H1 (cell line): ENCODE measurements around the gene NAMPT. TPM values are rescaled to one million over a fixed set of nuclear protein-coding genes. Genes with fewer than 3 reads are reported as not detected.

Experiments
- CTCF ChIA-PET: fragments of 300-600 bp; sonication (Branson Sonifier 250); formaldehyde crosslinking; loops from one replicate; lab custom pipeline; 2021; ENCODE audit not compliant: partially characterized antibody; lab: Charles Lee
- POLR2A ChIA-PET: fragments of 300-600 bp; sonication (Branson Sonifier 250); formaldehyde crosslinking; loops from one replicate; lab custom pipeline; 2021; ENCODE audit warnings: inconsistent platforms; ENCODE audit not compliant: partially characterized antibody; lab: Charles Lee
- DNase-seq, 2 experiments: peaks; one replicate each; pipeline versions ENCODE4 v3.0.0 to v3.0.0-alpha.2; 2010 to 2022; ENCODE audit warnings: low spot score in 2 of 2, low read depth in 1 of 2, mixed read lengths in 1 of 2
- FAIRE-seq: peaks from 2 replicates; lab custom pipeline; 2011; peaks lifted over from hg19 to GRCh38; lab: Jason Lieb, UNC
- H2AFZ ChIP-seq: 2 replicates; pipeline ENCODE4 v1.8.1; 2012; ENCODE audit warnings: low read length, inconsistent platforms
- H2AK5ac ChIP-seq: 2 replicates; pipeline ENCODE4 v1.6.1; 2013; ENCODE audit warnings: low read depth, low read length
- H2BK120ac ChIP-seq: replicated peaks from 2 replicates; pipeline ENCODE3; 2013; ENCODE audit warnings: low read depth, low read length, inconsistent platforms
- H2BK12ac ChIP-seq: 2 replicates; pipeline ENCODE4 v1.6.1; 2013; ENCODE audit warnings: low read depth, low read length
- H2BK15ac ChIP-seq: 2 replicates; pipeline ENCODE4 v1.6.1; 2013; ENCODE audit warnings: low read length
- H2BK20ac ChIP-seq: 2 replicates; pipeline ENCODE4 v1.6.1; 2013; ENCODE audit warnings: low read length
- H2BK5ac ChIP-seq: 2 replicates; pipeline ENCODE4 v1.6.1; 2013; ENCODE audit warnings: low read depth, low read length
- H3K14ac ChIP-seq: 2 replicates; pipeline ENCODE4 v1.6.1; 2013; ENCODE audit warnings: inconsistent platforms; ENCODE audit not compliant: insufficient read length
- H3K18ac ChIP-seq: 2 replicates; pipeline ENCODE4 v1.6.1; 2013; ENCODE audit warnings: low read length; ENCODE audit errors: extremely low read depth
- H3K23ac ChIP-seq: 2 replicates; pipeline ENCODE4 v1.6.1; 2013; ENCODE audit warnings: inconsistent platforms; ENCODE audit not compliant: insufficient read length
- H3K23me2 ChIP-seq: 2 replicates; pipeline ENCODE4 v1.6.1; 2013; ENCODE audit warnings: low read depth, low read length
- H3K27ac ChIP-seq: 2 replicates; pipeline ENCODE4 v1.6.1; 2011; ENCODE audit warnings: low read depth, low read length, inconsistent platforms
- H3K27me3 ChIP-seq, 4 experiments: replicated peaks in 1 of 4; 1 replicate in 1 of 4; 2 replicates in 3 of 4; pipeline versions ENCODE4 v1.6.1 to v1.8.1; 2011 to 2013; ENCODE audit warnings: low read length in 3 of 4, mild to moderate bottlenecking in 3 of 4, inconsistent platforms in 2 of 4, mixed read lengths in 2 of 4, moderate library complexity in 1 of 4; ENCODE audit not compliant: control insufficient read depth in 3 of 4, insufficient read depth in 3 of 4; ENCODE audit errors: extremely low read depth in 1 of 4
- H3K36me3 ChIP-seq, 4 experiments: 2 replicates each; pipeline versions ENCODE4 v1.6.1 to v1.8.1; 2011 to 2013; ENCODE audit warnings: mild to moderate bottlenecking in 4 of 4, low read length in 3 of 4, moderate library complexity in 2 of 4, control low read depth in 1 of 4, inconsistent platforms in 1 of 4; ENCODE audit not compliant: insufficient read depth in 4 of 4, control insufficient read depth in 2 of 4
- H3K4ac ChIP-seq: replicated peaks from 2 replicates; pipeline ENCODE3; 2013; ENCODE audit warnings: low read length, low read depth, mixed read lengths, inconsistent platforms; ENCODE audit not compliant: insufficient read length
- H3K4me1 ChIP-seq, 4 experiments: replicated peaks in 1 of 4; 1 replicate in 1 of 4; 2 replicates in 3 of 4; pipeline versions ENCODE4 v1.6.1 to v1.8.1; 2011 to 2013; ENCODE audit warnings: low read length in 3 of 4, inconsistent platforms in 2 of 4, mixed read lengths in 1 of 4; ENCODE audit not compliant: insufficient read depth in 4 of 4, control insufficient read depth in 3 of 4
- H3K4me2 ChIP-seq, 2 experiments: 2 replicates each; pipeline versions ENCODE4 v1.6.1 to v1.8.1; 2011 to 2013; ENCODE audit warnings: low read depth in 2 of 2, low read length in 2 of 2, control low read depth in 1 of 2, inconsistent platforms in 1 of 2, mild to moderate bottlenecking in 1 of 2; ENCODE audit not compliant: insufficient read depth in 1 of 2
- H3K4me3 ChIP-seq, 4 experiments: fragments of 200-600, 300-600 bp in 1 of 4; sonication (generic), shearing (Covaris generic), sonication (Bioruptor Twin) in 1 of 4; 2 replicates each; pipeline versions ENCODE4 v1.5.1 to v1.8.1; 2011 to 2016; ENCODE audit warnings: low read length in 4 of 4, low read depth in 3 of 4, control low read depth in 2 of 4, inconsistent platforms in 2 of 4, mild to moderate bottlenecking in 2 of 4, mixed read lengths in 1 of 4, moderate library complexity in 1 of 4; ENCODE audit not compliant: insufficient read depth in 2 of 4; ENCODE audit errors: extremely low read depth in 1 of 4
- H3K56ac ChIP-seq: replicated peaks from 2 replicates; pipeline ENCODE3; 2013; ENCODE audit warnings: low read depth, mild to moderate bottlenecking, mixed read lengths, low read length, inconsistent platforms; ENCODE audit not compliant: insufficient read length
- H3K79me1 ChIP-seq: 2 replicates; pipeline ENCODE4 v1.6.1; 2013; ENCODE audit warnings: low read depth, low read length, control low read depth
- H3K79me2 ChIP-seq, 2 experiments: 2 replicates each; pipeline versions ENCODE4 v1.6.1 to v1.8.1; 2012 to 2013; ENCODE audit warnings: low read length in 2 of 2, mild to moderate bottlenecking in 2 of 2, inconsistent platforms in 1 of 2; ENCODE audit not compliant: insufficient read depth in 2 of 2, control insufficient read depth in 1 of 2
- H3K9ac ChIP-seq, 4 experiments: replicated peaks in 1 of 4; 1 replicate in 1 of 4; 2 replicates in 3 of 4; pipeline versions ENCODE4 v1.6.1 to v1.8.1; 2011 to 2013; ENCODE audit warnings: low read depth in 3 of 4, low read length in 3 of 4, control low read depth in 2 of 4, mild to moderate bottlenecking in 2 of 4, moderate library complexity in 2 of 4, inconsistent platforms in 1 of 4; ENCODE audit errors: extremely low read depth in 1 of 4
- H3K9me3 ChIP-seq, 2 experiments: 2 replicates each; pipeline versions ENCODE4 v1.6.1 to v1.8.1; 2012 to 2013; ENCODE audit warnings: mild to moderate bottlenecking in 2 of 2, moderate library complexity in 2 of 2, control low read depth in 1 of 2, inconsistent platforms in 1 of 2, low read depth in 1 of 2, low read length in 1 of 2, mixed read lengths in 1 of 2; ENCODE audit not compliant: insufficient read depth in 2 of 2
- H4K20me1 ChIP-seq, 2 experiments: replicated peaks in 1 of 2; 2 replicates each; pipeline versions ENCODE3 to v1.8.1; 2011 to 2013; ENCODE audit warnings: inconsistent platforms in 2 of 2, low read length in 2 of 2, mild to moderate bottlenecking in 1 of 2; ENCODE audit not compliant: insufficient read depth in 2 of 2, control insufficient read depth in 1 of 2
- H4K5ac ChIP-seq: 2 replicates; pipeline ENCODE4 v1.6.1; 2013; ENCODE audit warnings: low read length, low read depth, mixed read lengths, inconsistent platforms; ENCODE audit not compliant: insufficient read length
- H4K8ac ChIP-seq: 2 replicates; pipeline ENCODE4 v1.8.0; 2013; ENCODE audit warnings: mild to moderate bottlenecking, moderate library complexity, low read length, inconsistent platforms; ENCODE audit not compliant: insufficient read depth; ENCODE audit errors: extremely low read depth
- H4K91ac ChIP-seq: replicated peaks from 2 replicates; pipeline ENCODE3; 2013; ENCODE audit warnings: low read length, mixed read lengths, inconsistent platforms; ENCODE audit not compliant: insufficient read length
- ASH2L ChIP-seq: fragments of 200-600, 300-600 bp; sonication (generic); IDR thresholded peaks from one replicate; pipeline ENCODE4 v1.7.1; 2017; ENCODE audit warnings: low read length
- CBX5 ChIP-seq: fragments of 300-800, 300-1000 bp; sonication (generic); IDR thresholded peaks from 2 replicates; pipeline ENCODE4 v1.7.1; 2016; ENCODE audit warnings: antibody characterized with exemption, low read length, low read depth
- EGR1 ChIP-seq: IDR thresholded peaks from 2 replicates; pipeline ENCODE4 v1.6.1; 2011; ENCODE audit warnings: low read depth, low read length, borderline replicate concordance
- JUND ChIP-seq: IDR thresholded peaks from 2 replicates; pipeline ENCODE4 v1.6.1; 2011; ENCODE audit warnings: mild to moderate bottlenecking, improper control_type of control experiment, low read length
- KDM4A ChIP-seq: IDR thresholded peaks from one replicate; pipeline ENCODE4 v1.7.1; 2012; ENCODE audit warnings: low read depth, mild to moderate bottlenecking, moderate library complexity, low read length, inconsistent platforms; ENCODE audit not compliant: severe bottlenecking
- NRF1 ChIP-seq: IDR thresholded peaks from 2 replicates; pipeline ENCODE4 v1.6.1; 2011; ENCODE audit warnings: mild to moderate bottlenecking, low read depth, low read length, improper control_type of control experiment
- PHF8 ChIP-seq: fragments of 200-600 bp; sonication (generic); conservative IDR thresholded peaks from 2 replicates; pipeline ENCODE4 v1.7.1; 2012; ENCODE audit warnings: low read depth, mild to moderate bottlenecking, inconsistent platforms, low read length, moderate library complexity
- RAD21 ChIP-seq, 2 experiments: IDR thresholded peaks in 1 of 2; conservative IDR thresholded peaks in 1 of 2; 2 replicates each; pipeline ENCODE4 v1.6.1; 2011; ENCODE audit warnings: low read depth in 2 of 2, low read length in 2 of 2, improper control_type of control experiment in 1 of 2, inconsistent platforms in 1 of 2, mild to moderate bottlenecking in 1 of 2, moderate library complexity in 1 of 2
- RBBP5 ChIP-seq: IDR thresholded peaks from 2 replicates; pipeline ENCODE4 v1.7.1; 2012; ENCODE audit warnings: low read depth, mild to moderate bottlenecking, inconsistent platforms, low read length, moderate library complexity, borderline replicate concordance
- SAP30 ChIP-seq: fragments of 300-600 bp; sonication (generic); IDR thresholded peaks from 2 replicates; pipeline ENCODE4 v1.7.1; 2012; ENCODE audit warnings: low read length, moderate library complexity, mild to moderate bottlenecking, inconsistent platforms; ENCODE audit not compliant: insufficient read depth, insufficient replicate concordance
- SIN3A ChIP-seq, 2 experiments: IDR thresholded peaks in 1 of 2; conservative IDR thresholded peaks in 1 of 2; 2 replicates each; pipeline ENCODE4 v1.6.1; 2011 to 2012; ENCODE audit warnings: low read length in 2 of 2, improper control_type of control experiment in 1 of 2, low read depth in 1 of 2, mild to moderate bottlenecking in 1 of 2
- SIX5 ChIP-seq: IDR thresholded peaks from 2 replicates; pipeline ENCODE4 v1.6.1; 2011; ENCODE audit warnings: mild to moderate bottlenecking, low read depth, low read length
- TAF1 ChIP-seq: IDR thresholded peaks from 2 replicates; pipeline ENCODE4 v1.6.1; 2011; ENCODE audit warnings: mild to moderate bottlenecking, low read depth, low read length
- TAF7 ChIP-seq: optimal IDR thresholded peaks from 2 replicates; pipeline ENCODE3; 2011; ENCODE audit warnings: low read depth, mild to moderate bottlenecking, inconsistent platforms, low read length, moderate library complexity, borderline replicate concordance
- YY1 ChIP-seq: IDR thresholded peaks from 2 replicates; pipeline ENCODE4 v1.6.1; 2011; ENCODE audit warnings: low read depth, mild to moderate bottlenecking, low read length
- WGBS, 2 experiments: shearing (Covaris generic) in 1 of 2; methylation state at CpG; one replicate each; pipeline versions ENCODE4 v1.1.6 to v1.1.7; 2013 to 2015; ENCODE audit warnings: low lambda C conversion rate in 2 of 2, mixed read lengths in 2 of 2, inconsistent platforms in 1 of 2, low coverage in 1 of 2, missing lambda C conversion rate in 1 of 2; ENCODE audit not compliant: insufficient replicate concordance in 2 of 2, insufficient coverage in 1 of 2, insufficient read length in 1 of 2; ENCODE audit errors: extremely low coverage in 1 of 2, missing lambda C conversion rate in 1 of 2; 5-methylcytosine and 5-hydroxymethylcytosine counted together
- polyA plus RNA-seq, 7 experiments: library from polyadenylated mRNA; depleted of rRNA in 3 of 7; stranded (reverse) in 5 of 7; unstranded in 2 of 7; fragments of >200 nt in 5 of 7; fragments of 200-250 nt in 2 of 7; gene quantifications; 1 replicate in 5 of 7; 2 replicates in 1 of 7; 4 replicates in 1 of 7; pipeline versions ENCODE4 v1.2.1 to v1.2.3, GENCODE V29; 2011 to 2013; ENCODE audit warnings: missing spikeins in 2 of 7, mixed read lengths in 2 of 7
- total RNA-seq: library from RNA; stranded (reverse); fragmentation: NEBNext Ultra II Directional; extraction: Animal tissue kit (Norgen Biotek cat#: 25700); gene quantifications from 2 replicates; pipeline ENCODE4 v1.2.1, GENCODE V29; 2021

Gene NAMPT
- total and polyA plus RNA-seq, 2 of the 8 experiments (the other 6 are each of a cell fraction or from before 2014, with no cell fraction given): 15.4 to 95.9 TPM

DNA sequence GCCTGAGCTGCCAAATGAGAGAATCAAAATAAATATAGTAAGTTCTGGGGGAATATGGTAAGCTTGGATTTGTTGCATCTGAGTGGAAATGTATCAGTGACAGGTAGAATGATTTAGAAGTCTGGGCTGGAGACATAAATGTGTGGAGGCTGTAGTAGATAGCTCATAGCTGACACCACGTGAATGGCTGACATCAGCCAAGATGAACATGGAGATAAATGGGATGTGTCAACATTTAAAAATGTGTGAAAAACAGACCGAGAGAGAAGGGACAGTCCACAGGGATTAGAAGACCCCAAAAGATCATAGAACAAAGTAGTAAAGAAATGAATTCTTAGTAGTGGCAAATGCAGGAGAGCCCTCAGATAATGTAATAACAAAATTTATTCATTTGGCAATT is 40.9 kb downstream of the NAMPT start:
- Histone ChIP-seq H4K91ac (no peak overlapping the region), H3K36me3 (peaks cover 0 to 18% (median 8%) of the 10 kb centered on the region in 4 experiments; a peak in 4 of 8 replicates), H2BK20ac (no peak overlapping the region), H3K23me2 (no peaks in the 10 kb centered on the region), H2BK120ac (no peak overlapping the region), H3K79me2 (no peaks in the 10 kb centered on the region), H2BK15ac (no peak overlapping the region), H4K5ac (no peak overlapping the region), H4K20me1 (no peaks in the 10 kb centered on the region), H2BK5ac (no peak overlapping the region), H3K4me2 (no peak overlapping the region), H2AFZ (no peak overlapping the region), H3K27me3 (no peaks in the 10 kb centered on the region), H3K56ac (no peak overlapping the region), H3K18ac (no peak overlapping the region), H3K9me3 (peaks cover 9 to 10% of the 10 kb centered on the region in 2 experiments; a peak in 3 of 4 replicates), H3K14ac (no peak overlapping the region), H2AK5ac (no peak overlapping the region), H4K8ac (no peak overlapping the region), H3K23ac (no peak overlapping the region), H2BK12ac (no peak overlapping the region), H3K4me3 (no peak overlapping the region), H3K9ac (no peak overlapping the region), H3K79me1 (no peaks in the 10 kb centered on the region), H3K4me1 (no peaks in the 10 kb centered on the region), H3K4ac (no peak overlapping the region), H3K27ac (no peak overlapping the region)
- FAIRE-seq: no peak
- ChIA-PET CTCF (no interaction called here), POLR2A (no interaction called here)
- 91% methylated on average over 2 of the region's 2 CpGs; no CpG with 5 or more reads in 1 of the 2 experiments for WGBS, 2 experiments
- DNase-seq: no peak
- no peak for TF ChIP-seq PHF8
- TF ChIP-seq SIN3A (conservative IDR thresholded peaks at IDR 0.05 in 1 of 2, IDR thresholded peaks at IDR 0.05 in 1 of 2; ENCODE audit: low read depth in 1 of 2, low read length in 2 of 2): no peak
- TF ChIP-seq JUND: no peak
- no peak for TF ChIP-seq TAF1
- TF ChIP-seq CBX5: no peak
- no peak for TF ChIP-seq SAP30
- no peak for TF ChIP-seq ASH2L
- TF ChIP-seq RAD21 (IDR thresholded peaks at IDR 0.05 in 1 of 2, conservative IDR thresholded peaks at IDR 0.05 in 1 of 2; ENCODE audit: low read depth in 2 of 2, low read length in 2 of 2): no peak
- no peak for TF ChIP-seq EGR1
- TF ChIP-seq KDM4A: no peak
- no peak for TF ChIP-seq NRF1
- no peak for TF ChIP-seq RBBP5
- no peak for TF ChIP-seq YY1
- no peak for TF ChIP-seq SIX5
- no peak for TF ChIP-seq TAF7
